GM11168 (cell line): ENCODE data around the gene TBX1.

Experiments
- in situ Hi-C: fragments of 300-500 bp; cut with MboI; formaldehyde crosslinking; loops from one replicate; pipeline ENCODE4 v1.12.0; 2022; ENCODE audit warnings: low sequenced_read_pairs; ENCODE audit not compliant: unreplicated experiment

Gene TBX1

GRCh38 chr22:19795617-19796008, 35.0 kb downstream of the TBX1 start:
- in situ Hi-C loops: no loop called here

GRCh38 chr22:19796160-19796559, 35.6 kb downstream of the TBX1 start:
- in situ Hi-C loops: no loop called here

- in situ Hi-C loops: no loop called here
Measured at GRCh38 chr22:19797086-19798002, 36.8 kb downstream of the TBX1 start.

- in situ Hi-C loops: no loop called here
Measured at GRCh38 chr22:19798003-19798665, 37.6 kb downstream of the TBX1 start.

- in situ Hi-C loops: no loop called here
Measured at GRCh38 chr22:19798891-19799293, 38.3 kb downstream of the TBX1 start.

- in situ Hi-C loops: no loop called here
Measured at GRCh38 chr22:19799322-19800190, 39.0 kb downstream of the TBX1 start.

- in situ Hi-C loops: no loop called here
Measured at GRCh38 chr22:19800306-19800705, 39.7 kb downstream of the TBX1 start.

- in situ Hi-C loops: no loop called here
Measured at GRCh38 chr22:19800761-19801244, 40.2 kb downstream of the TBX1 start.

GRCh38 chr22:19801340-19802000, 40.9 kb downstream of the TBX1 start:
- in situ Hi-C loops: no loop called here

GRCh38 chr22:19802001-19802893, 41.7 kb downstream of the TBX1 start:
- in situ Hi-C loops: no loop called here

GRCh38 chr22:19802894-19803735, 42.5 kb downstream of the TBX1 start:
- in situ Hi-C loops: no loop called here

GRCh38 chr22:19803736-19804267, 43.2 kb downstream of the TBX1 start:
- in situ Hi-C loops: no loop called here

GRCh38 chr22:19805821-19806212, 45.2 kb downstream of the TBX1 start:
- in situ Hi-C loops: no loop called here

- in situ Hi-C loops: no loop called here
Measured at GRCh38 chr22:19806213-19807160, 45.9 kb downstream of the TBX1 start.

- in situ Hi-C loops: no loop called here
Measured at GRCh38 chr22:19807161-19807913, 46.8 kb downstream of the TBX1 start.
